ENCODE measurements around the gene DCAF6. TPM values are rescaled to one million over a fixed set of nuclear protein-coding genes. Genes with fewer than 3 reads are reported as not detected.

The DCAF6 gene
- total and polyA plus RNA-seq, 8 donors = 39.7 to 62.7 (median 55.0) TPM

GRCh38 chr1:168106274-168106673 lies 169.8 kb downstream of the DCAF6 start:
- DNase-seq = no peak
- Histone ChIP-seq H3K9me3 (no peaks in the 10 kb centered on the region), H3K27me3 (no peaks in the 10 kb centered on the region), H3K4me1 (no peaks in the 10 kb centered on the region), H3K4me3 (no peak overlapping the region), H3K36me3 (peaks cover 0 to 6% of the 10 kb centered on the region in 2 donors), H3K27ac (no peak overlapping the region)
- no peak for ATAC-seq
- TF ChIP-seq CTCF (IDR thresholded peaks at IDR 0.05) = no peak
- intact Hi-C loops (cut with DNase I) = no loop called here

GRCh38 chr1:168110896-168111545 lies 174.5 kb downstream of the DCAF6 start:
- H3K27me3 ChIP-seq = no peaks in the 10 kb centered on the region
- no peak overlapping the region for H3K27ac ChIP-seq
- DNase-seq = no peak
- intact Hi-C loops (cut with DNase I) = no loop called here
- no peak for TF ChIP-seq CTCF (IDR thresholded peaks at IDR 0.05)
- H3K36me3 ChIP-seq = no peaks in the 10 kb centered on the region
- no peaks in the 10 kb centered on the region for H3K9me3 ChIP-seq
- H3K4me1 ChIP-seq = no peaks in the 10 kb centered on the region
- H3K4me3 ChIP-seq = no peak overlapping the region
- ATAC-seq = no peak

GRCh38 chr1:168112673-168113305 lies 176.3 kb downstream of the DCAF6 start:
- no peak overlapping the region for H3K27ac ChIP-seq
- no peaks in the 10 kb centered on the region for H3K36me3 ChIP-seq
- H3K27me3 ChIP-seq = no peaks in the 10 kb centered on the region
- TF ChIP-seq CTCF (IDR thresholded peaks at IDR 0.05) = no peak
- H3K9me3 ChIP-seq = no peaks in the 10 kb centered on the region
- DNase-seq (peak in 1 of 4 donors; percentile 63), ATAC-seq (peak; percentile 70)
- intact Hi-C loops (cut with DNase I) = no loop called here
- no peak overlapping the region for H3K4me3 ChIP-seq
- no peaks in the 10 kb centered on the region for H3K4me1 ChIP-seq

- H3K9me3 ChIP-seq = no peaks in the 10 kb centered on the region
- intact Hi-C loops (cut with DNase I) = no loop called here
- H3K27me3 ChIP-seq = no peaks in the 10 kb centered on the region
- ATAC-seq = no peak
- H3K36me3 ChIP-seq = no peaks in the 10 kb centered on the region
- DNase-seq = no peak
- no peak for TF ChIP-seq CTCF (IDR thresholded peaks at IDR 0.05)
- no peaks in the 10 kb centered on the region for H3K4me1 ChIP-seq
- H3K27ac ChIP-seq = no peak overlapping the region
- H3K4me3 ChIP-seq = no peak overlapping the region
These were observed 178.4 kb downstream of the DCAF6 start for GRCh38 chr1:168114845-168115244.

GRCh38 chr1:168116327-168116799 lies 179.9 kb downstream of the DCAF6 start:
- intact Hi-C loops (cut with DNase I) = no loop called here
- no peak overlapping the region for H3K4me3 ChIP-seq
- ATAC-seq (peak; percentile 88), DNase-seq (peak in 1 of 4 donors; percentile 51)
- TF ChIP-seq CTCF (IDR thresholded peaks at IDR 0.05) = no peak
- H3K27me3 ChIP-seq = no peaks in the 10 kb centered on the region
- no peaks in the 10 kb centered on the region for H3K36me3 ChIP-seq
- no peaks in the 10 kb centered on the region for H3K4me1 ChIP-seq
- no peak overlapping the region for H3K27ac ChIP-seq
- no peaks in the 10 kb centered on the region for H3K9me3 ChIP-seq
